CD4-positive, alpha-beta T cell treated with Interleukin-21 for 1 hour (primary cell): Measurements from ENCODE around the gene CFAP20DC.

Source experiments
- DNase-seq: peaks from one replicate; pipeline ENCODE4 v3.0.0-alpha.2; 2020

The CFAP20DC gene

GRCh38 chr3:58794750-58795149 is 255.1 kb downstream of the CFAP20DC start:
- DNase-seq, result no peak

GRCh38 chr3:58793938-58794337 is 255.9 kb downstream of the CFAP20DC start:
- no peak for DNase-seq

- no peak for DNase-seq
Measured at GRCh38 chr3:58792921-58793451, 256.8 kb downstream of the CFAP20DC start.

- DNase-seq, result no peak
Measured at GRCh38 chr3:58789385-58789784, 260.4 kb downstream of the CFAP20DC start.

GRCh38 chr3:58784888-58785287 is 264.9 kb downstream of the CFAP20DC start:
- no peak for DNase-seq

- DNase-seq, result no peak
Measured at GRCh38 chr3:58784425-58784824, 265.4 kb downstream of the CFAP20DC start.

- no peak for DNase-seq
Measured at GRCh38 chr3:58783845-58784244, 266.0 kb downstream of the CFAP20DC start.

- no peak for DNase-seq
Measured at GRCh38 chr3:58779934-58780333, 269.9 kb downstream of the CFAP20DC start.

- no peak for DNase-seq
Measured at GRCh38 chr3:58776231-58776630, 273.6 kb downstream of the CFAP20DC start.

GRCh38 chr3:58772462-58772861 is 277.4 kb downstream of the CFAP20DC start:
- no peak for DNase-seq

GRCh38 chr3:58769065-58769464 is 280.8 kb downstream of the CFAP20DC start:
- no peak for DNase-seq

GRCh38 chr3:58766587-58767282 is 283.1 kb downstream of the CFAP20DC start:
- DNase-seq, result no peak

- DNase-seq, result no peak
Measured at GRCh38 chr3:58755150-58755549, 294.7 kb downstream of the CFAP20DC start.

- no peak for DNase-seq
Measured at GRCh38 chr3:58754074-58754473, 295.8 kb downstream of the CFAP20DC start.

- DNase-seq, result no peak
Measured at GRCh38 chr3:58751882-58752567, 297.8 kb downstream of the CFAP20DC start.

- no peak for DNase-seq
Measured at GRCh38 chr3:58751235-58751634, 298.6 kb downstream of the CFAP20DC start.

GRCh38 chr3:58749948-58750347 is 299.9 kb downstream of the CFAP20DC start:
- no peak for DNase-seq

GRCh38 chr3:58748024-58748423 is 301.8 kb downstream of the CFAP20DC start:
- no peak for DNase-seq

GRCh38 chr3:58746758-58747157 is 303.1 kb downstream of the CFAP20DC start:
- no peak for DNase-seq

GRCh38 chr3:58743296-58743695 is 306.5 kb downstream of the CFAP20DC start:
- DNase-seq, result no peak

- DNase-seq, result no peak
Measured at GRCh38 chr3:58742239-58742638, 307.6 kb downstream of the CFAP20DC start.

- DNase-seq, result no peak
Measured at GRCh38 chr3:58737644-58738043, 312.2 kb downstream of the CFAP20DC start.

GRCh38 chr3:58731673-58732072 is 318.2 kb downstream of the CFAP20DC start:
- no peak for DNase-seq

GRCh38 chr3:58728723-58729122 is 321.1 kb downstream of the CFAP20DC start:
- no peak for DNase-seq
